Endodermal cell (in vitro differentiated cells): Measurements from ENCODE around the gene ZBTB7B. TPM values are rescaled to one million over a fixed set of nuclear protein-coding genes. Genes with fewer than 3 reads are reported as not detected.

ENCODE experiments used
- DNase-seq: peaks from one replicate; pipeline ENCODE4 v3.0.0-alpha.2; 2017
- H3K27ac ChIP-seq: 2 replicates; pipeline ENCODE4 v1.5.1; 2013; ENCODE audit warnings: mild to moderate bottlenecking, low read depth, low read length, moderate library complexity
- H3K27me3 ChIP-seq: 2 replicates; pipeline ENCODE4 v1.6.1; 2013; ENCODE audit warnings: mild to moderate bottlenecking, low read length, moderate library complexity; ENCODE audit not compliant: insufficient read depth, control insufficient read depth, poor library complexity, severe bottlenecking
- H3K36me3 ChIP-seq: 2 replicates; pipeline ENCODE4 v1.7.0; 2013; ENCODE audit warnings: mild to moderate bottlenecking, low read length, moderate library complexity; ENCODE audit not compliant: control insufficient read depth, insufficient read depth
- H3K4me1 ChIP-seq: one replicate; pipeline ENCODE4 v1.7.0; 2013; ENCODE audit warnings: low read length; ENCODE audit not compliant: control insufficient read depth, insufficient read depth
- H3K4me3 ChIP-seq: 2 replicates; pipeline ENCODE4 v1.5.1; 2013; ENCODE audit warnings: mild to moderate bottlenecking, low read length, moderate library complexity
- H3K9ac ChIP-seq: 2 replicates; pipeline ENCODE4 v1.6.1; 2013; ENCODE audit warnings: mild to moderate bottlenecking, low read length, moderate library complexity; ENCODE audit not compliant: poor library complexity, severe bottlenecking; ENCODE audit errors: extremely low read depth
- H3K9me3 ChIP-seq: 2 replicates; pipeline ENCODE4 v1.6.1; 2013; ENCODE audit warnings: mild to moderate bottlenecking, low read length, moderate library complexity; ENCODE audit not compliant: control insufficient read depth
- H3K27ac Mint-ChIP-seq: 2 replicates; pipeline ENCODE4 v1.8.0; 2020; ENCODE audit warnings: mixed read lengths
- H3K27me3 Mint-ChIP-seq: 2 replicates; pipeline ENCODE4 v1.8.0; 2021; ENCODE audit warnings: mild to moderate bottlenecking, mixed read lengths; ENCODE audit not compliant: insufficient read depth
- H3K36me3 Mint-ChIP-seq: 2 replicates; pipeline ENCODE4 v1.8.0; 2020; ENCODE audit warnings: low read depth, mixed read lengths
- H3K4me1 Mint-ChIP-seq: 2 replicates; pipeline ENCODE4 v1.8.0; 2020; ENCODE audit warnings: mixed read lengths
- H3K4me3 Mint-ChIP-seq: 2 replicates; pipeline ENCODE4 v1.8.0; 2020; ENCODE audit warnings: mild to moderate bottlenecking, moderate library complexity, mixed read lengths
- H3K9me3 Mint-ChIP-seq: 2 replicates; pipeline ENCODE4 v1.8.0; 2020; ENCODE audit warnings: mild to moderate bottlenecking, mixed read lengths
- CTCF ChIP-seq: fragments of 200-600 bp; sonication (generic); conservative IDR thresholded peaks from 2 replicates; pipeline ENCODE4 v1.5.0; 2021; ENCODE audit warnings: antibody characterized with exemption, mild to moderate bottlenecking
- WGBS, 2 experiments: methylation state at CpG; one replicate each; pipeline versions ENCODE4 v1.1.5 to v1.1.7; 2013; ENCODE audit warnings: missing lambda C conversion rate in 2 of 2, mixed read lengths in 1 of 2; ENCODE audit not compliant: insufficient coverage in 1 of 2, insufficient read length in 1 of 2; 5-methylcytosine and 5-hydroxymethylcytosine counted together
- total RNA-seq, 2 donors: library from RNA; stranded (reverse); fragmentation: NEBNext Ultra II Directional in 1 of 2; extraction: Animal tissue kit (Norgen Biotek cat#: 25700) in 1 of 2; gene quantifications; 2 replicates in 1 of 2; 3 replicates in 1 of 2; pipeline ENCODE4 v1.2.1, GENCODE V29; 2021

The ZBTB7B gene
- total RNA-seq, 2 donors from 2014 or later = 21.2 to 23.3 TPM

GRCh38 chr1:155033524-155033923 is 30.9 kb downstream of the ZBTB7B start, which contains the start of the genes DCST1 and DCST2:
TSS of gene DCST1 (plus strand) at chr1:155033824. CDS start at chr1:155034037, 213 bp downstream.
TSS of gene DCST2 (minus strand) at chr1:155033781. CDS start at chr1:155033701, 80 bp downstream.
- peaks cover 11% of the 10 kb centered on the region for H3K27me3 Mint-ChIP-seq
- no peaks in the 10 kb centered on the region for H3K4me1 ChIP-seq
- no peaks in the 10 kb centered on the region for H3K36me3 Mint-ChIP-seq
- TF ChIP-seq CTCF = no peak
- H3K4me1 Mint-ChIP-seq = peaks cover 1% of the 10 kb centered on the region
- H3K27ac ChIP-seq = no peak within 1 kb of the TSS
- H3K4me3 ChIP-seq = no peak within 1 kb of the TSS
- no peak within 1 kb of the TSS for H3K9ac ChIP-seq
- no peaks in the 10 kb centered on the region for H3K27me3 ChIP-seq
- no peaks in the 10 kb centered on the region for H3K9me3 Mint-ChIP-seq
- H3K9me3 ChIP-seq = no peaks in the 10 kb centered on the region
- no peak within 1 kb of the TSS for H3K27ac Mint-ChIP-seq
- no peaks in the 10 kb centered on the region for H3K36me3 ChIP-seq
- no peak within 1 kb of the TSS for H3K4me3 Mint-ChIP-seq
- 88 to 97% methylated on average over 8 to 9 of the region's 9 CpGs for WGBS, 2 experiments
- no peak for DNase-seq

DNA sequence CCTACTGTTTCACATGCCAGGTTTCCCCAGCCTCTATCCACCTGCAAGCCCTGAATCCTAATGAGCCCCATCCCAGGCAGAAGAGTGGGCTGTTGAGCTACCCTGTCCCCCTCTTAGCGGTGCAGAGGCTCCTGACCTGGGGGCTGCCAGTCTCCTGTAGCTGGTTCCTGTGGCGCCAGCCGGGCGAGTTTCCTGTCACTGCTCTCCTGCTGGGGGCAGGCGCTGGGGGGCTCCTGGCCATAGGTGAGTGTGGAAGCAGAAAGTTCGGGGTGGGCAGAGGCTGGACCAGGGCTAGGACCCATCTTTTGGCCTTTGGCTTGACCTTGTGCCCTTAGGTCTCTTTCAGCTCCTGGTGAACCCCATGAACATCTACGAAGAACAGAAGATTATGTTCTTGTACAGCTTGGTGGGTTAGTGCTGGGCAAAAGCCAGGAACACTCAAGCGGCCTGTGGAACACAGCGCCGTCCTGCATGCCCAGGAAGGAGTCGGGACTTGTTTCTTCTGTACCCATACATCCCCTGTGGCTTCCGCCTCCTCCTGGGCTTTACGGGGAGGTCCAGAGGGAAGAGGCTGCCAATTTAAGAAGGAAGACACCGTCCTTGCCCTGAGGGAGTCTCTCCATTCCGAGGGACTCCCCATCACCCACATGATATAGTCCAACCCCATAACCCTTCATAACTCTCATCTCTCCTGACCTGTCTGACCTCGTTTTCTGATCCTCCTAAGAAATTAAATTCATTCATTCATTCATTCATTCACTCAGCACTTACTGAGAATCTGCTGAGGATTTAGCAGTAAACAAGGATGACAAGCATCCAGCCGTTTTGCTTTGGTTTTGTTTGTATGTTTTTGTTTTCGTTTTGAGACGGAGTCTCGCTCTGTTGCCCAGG is 32.0 kb downstream of the ZBTB7B start:
- 85 to 98% methylated on average over 10 to 20 of the region's 20 CpGs for WGBS, 2 experiments

GRCh38 chr1:155035936-155036335 is 33.3 kb downstream of the ZBTB7B start:
- DNase-seq = no peak
- Mint-ChIP-seq H3K27ac (no peak overlapping the region), H3K4me3 (no peak overlapping the region), H3K27me3 (peaks cover 15% of the 10 kb centered on the region), H3K9me3 (no peaks in the 10 kb centered on the region), H3K36me3 (no peaks in the 10 kb centered on the region), H3K4me1 (peaks cover 3% of the 10 kb centered on the region)
- no peak for TF ChIP-seq CTCF
- no peak overlapping the region for H3K4me3 ChIP-seq
- no peaks in the 10 kb centered on the region for H3K9me3 ChIP-seq
- no peak overlapping the region for H3K9ac ChIP-seq
- no peaks in the 10 kb centered on the region for H3K36me3 ChIP-seq
- no peak overlapping the region for H3K27ac ChIP-seq
- WGBS, 2 experiments = 97 to 100% methylated on average over 1 to 2 of the region's 2 CpGs
- no peaks in the 10 kb centered on the region for H3K27me3 ChIP-seq
- no peaks in the 10 kb centered on the region for H3K4me1 ChIP-seq

More for the DNA sequence above, 32.0 kb downstream of the ZBTB7B start:
- no peaks in the 10 kb centered on the region for H3K36me3 Mint-ChIP-seq
- H3K4me1 Mint-ChIP-seq = peaks cover 3% of the 10 kb centered on the region
- no peak overlapping the region for H3K9ac ChIP-seq
- no peak overlapping the region for H3K27ac ChIP-seq
- DNase-seq = no peak
- no peaks in the 10 kb centered on the region for H3K9me3 ChIP-seq
- no peaks in the 10 kb centered on the region for H3K27me3 ChIP-seq
- no peaks in the 10 kb centered on the region for H3K4me1 ChIP-seq
- no peaks in the 10 kb centered on the region for H3K36me3 ChIP-seq
- no peak for TF ChIP-seq CTCF
- no peak overlapping the region for H3K4me3 Mint-ChIP-seq
- H3K4me3 ChIP-seq = no peak overlapping the region
- H3K9me3 Mint-ChIP-seq = no peaks in the 10 kb centered on the region
- no peak overlapping the region for H3K27ac Mint-ChIP-seq
- peaks cover 13% of the 10 kb centered on the region for H3K27me3 Mint-ChIP-seq
